AG20443 (cell line): ENCODE measurements around the gene PCDHGB7.
"Not testable (repeated sequence)": the region's sequence is repeated elsewhere in the genome, so short reads cannot be mapped to it uniquely, and the experiment has no call there.

Source experiments
- DNase-seq: peaks from one replicate; pipeline ENCODE4 v3.0.0; 2012; ENCODE audit warnings: low spot score, mixed read lengths

PCDHGB7 gene

GRCh38 chr5:141417494-141418172 is at the start of gene PCDHGB7:
Gene PCDHGB7 (plus strand): TSS chr5:141417677. CDS start chr5:141417860, 183 bp downstream.
- peak; percentile 74 for DNase-seq

- peak; percentile 81 for DNase-seq
Measured at GRCh38 chr5:141369994-141370848, 47.3 kb upstream of the PCDHGB7 start, which contains the start of gene PCDHGB3. Gene PCDHGB3 (plus strand): TSS chr5:141370242. CDS start chr5:141370395, 153 bp downstream.

GRCh38 chr5:141371572-141372475 is 45.7 kb upstream of the PCDHGB7 start:
- DNase-seq, result no peak

GRCh38 chr5:141373673-141374317 is 43.7 kb upstream of the PCDHGB7 start, which contains the start of gene PCDHGA6:
Gene PCDHGA6 (plus strand): TSS chr5:141373891. CDS start chr5:141374084, 193 bp downstream.
- DNase-seq, result peak; percentile 29

- no peak for DNase-seq
Measured at GRCh38 chr5:141374627-141375026, 42.9 kb upstream of the PCDHGB7 start.

- not testable (repeated sequence) for DNase-seq
Measured at GRCh38 chr5:141375444-141376155, 41.9 kb upstream of the PCDHGB7 start.

GRCh38 chr5:141382469-141383294 is 34.8 kb upstream of the PCDHGB7 start, which contains the start of gene PCDHGA7:
Gene PCDHGA7 (plus strand): TSS chr5:141382742. CDS start chr5:141382900, 158 bp downstream.
- peak; percentile 46 for DNase-seq

- DNase-seq, result no peak
Measured at GRCh38 chr5:141383345-141383744, 34.1 kb upstream of the PCDHGB7 start.

- no peak for DNase-seq
Measured at GRCh38 chr5:141384471-141385267, 32.8 kb upstream of the PCDHGB7 start.

GRCh38 chr5:141387557-141388311 is 29.7 kb upstream of the PCDHGB7 start, which contains the start of gene PCDHGB4:
Gene PCDHGB4 (plus strand): TSS chr5:141387698. CDS start chr5:141387885, 187 bp downstream.
- DNase-seq, result peak; percentile 62

GRCh38 chr5:141388661-141389060 is 28.8 kb upstream of the PCDHGB7 start:
- DNase-seq, result no peak

GRCh38 chr5:141389153-141390042 is 28.1 kb upstream of the PCDHGB7 start:
- no peak for DNase-seq

- DNase-seq, result no peak
Measured at GRCh38 chr5:141392429-141393198, 24.9 kb upstream of the PCDHGB7 start, which contains the start of gene PCDHGA8. Gene PCDHGA8 (plus strand): TSS chr5:141392633. CDS start chr5:141392814, 181 bp downstream.

- no peak for DNase-seq
Measured at GRCh38 chr5:141393267-141393666, 24.2 kb upstream of the PCDHGB7 start.

GRCh38 chr5:141394401-141395187 is 22.9 kb upstream of the PCDHGB7 start:
- DNase-seq, result not testable (repeated sequence)
